ENCODE results near the gene PRDM15.
A peak's percentile ranks its signal among the peaks of the same experiment; 100 is the strongest.

Gene PRDM15

GRCh38 chr21:41879190-41879998 is at the start of gene PRDM15:
Gene PRDM15 (minus strand): TSS chr21:41879344. CDS start chr21:41860363, 18,981 bp downstream.
- no peak for DNase-seq (ENCODE audit: low read depth)
- H3K4me3 ChIP-seq (ENCODE audit: low read depth, low read length): peak within 1 kb of the TSS; percentile 94
- TF ChIP-seq CTCF (IDR thresholded peaks at IDR 0.05; ENCODE audit: low read depth, low read length, missing control alignments): no peak

DNA sequence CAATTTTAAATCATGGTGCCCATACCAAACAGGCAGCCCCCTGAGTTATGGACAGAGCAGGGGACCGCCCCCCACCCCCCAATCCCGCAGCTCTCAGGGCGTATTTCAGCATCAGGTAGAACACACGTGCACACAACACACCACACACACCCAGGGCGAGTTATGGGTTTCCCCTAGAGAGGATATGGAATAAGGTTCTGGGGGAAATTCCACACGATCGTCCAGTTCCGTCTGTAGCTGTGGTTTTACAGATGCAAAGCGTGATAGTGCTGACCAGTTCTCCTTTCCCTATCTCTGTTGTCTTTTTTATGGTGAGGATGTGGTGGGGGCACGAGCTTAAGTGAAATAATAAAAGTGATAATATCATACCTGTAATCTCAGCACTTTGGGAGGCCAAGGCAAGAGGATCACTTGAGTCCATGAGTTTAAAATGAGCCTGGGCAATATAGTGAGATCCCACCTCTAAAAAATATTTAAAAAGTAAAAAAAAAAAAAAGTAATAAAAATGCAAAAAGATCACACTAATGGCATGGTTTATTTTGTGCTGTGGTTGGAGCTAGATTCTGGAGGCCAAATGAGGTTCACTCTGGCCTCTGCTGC is 49.6 kb upstream of the PRDM15 start:
- TF ChIP-seq CTCF (IDR thresholded peaks at IDR 0.05; ENCODE audit: low read depth, low read length, missing control alignments): no peak
- DNase-seq (ENCODE audit: low read depth): peak; percentile 75
- H3K4me3 ChIP-seq (ENCODE audit: low read depth, low read length): no peak overlapping the region

DNA sequence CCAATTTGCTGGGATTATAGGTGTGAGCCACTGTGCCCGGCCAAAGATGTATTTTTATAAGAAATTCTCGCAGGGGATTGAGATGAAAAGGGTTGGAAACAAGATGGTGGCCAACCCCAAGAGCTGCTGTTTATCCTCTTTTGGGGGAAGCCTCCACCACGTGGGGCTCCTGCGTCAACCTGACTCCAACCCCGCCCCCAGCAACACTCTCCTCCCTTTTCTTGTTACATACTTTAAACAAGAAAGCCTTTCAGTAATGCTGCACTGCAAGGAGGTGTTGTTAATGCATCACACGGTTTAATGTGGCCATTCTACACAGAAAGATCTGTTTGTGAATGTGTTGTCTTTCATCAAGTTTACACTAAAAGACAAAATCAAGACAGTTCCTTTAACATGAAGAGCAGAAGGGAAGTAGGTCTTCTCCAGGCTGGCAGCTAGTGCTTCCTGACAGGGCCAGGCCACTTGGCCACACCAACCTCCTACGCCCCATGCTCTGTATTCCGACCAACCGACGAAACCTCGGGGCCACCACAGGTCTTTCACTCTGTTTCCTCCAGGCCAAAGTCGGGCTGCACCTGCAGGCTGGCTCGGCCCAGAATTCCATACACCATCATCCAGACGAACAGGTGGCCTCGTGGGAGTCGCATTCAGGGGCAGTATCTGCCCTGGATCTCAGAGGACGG is 48.7 kb upstream of the PRDM15 start:
- TF ChIP-seq CTCF (IDR thresholded peaks at IDR 0.05; ENCODE audit: low read depth, low read length, missing control alignments): no peak
- H3K4me3 ChIP-seq (ENCODE audit: low read depth, low read length): no peak overlapping the region
- peak; percentile 46 for DNase-seq (ENCODE audit: low read depth)

GRCh38 chr21:41926807-41927171 is 47.6 kb upstream of the PRDM15 start:
- H3K4me3 ChIP-seq (ENCODE audit: low read depth, low read length): peak overlapping the region; percentile 51
- TF ChIP-seq CTCF (IDR thresholded peaks at IDR 0.05; ENCODE audit: low read depth, low read length, missing control alignments): no peak
- no peak for DNase-seq (ENCODE audit: low read depth)

GRCh38 chr21:41926117-41926806 is 47.1 kb upstream of the PRDM15 start:
- DNase-seq (ENCODE audit: low read depth): peak; percentile 53
- H3K4me3 ChIP-seq (ENCODE audit: low read depth, low read length): peak overlapping the region; percentile 51
- no peak for TF ChIP-seq CTCF (IDR thresholded peaks at IDR 0.05; ENCODE audit: low read depth, low read length, missing control alignments)

GRCh38 chr21:41925767-41926116 is 46.6 kb upstream of the PRDM15 start:
- H3K4me3 ChIP-seq (ENCODE audit: low read depth, low read length): peak overlapping the region; percentile 51
- DNase-seq (ENCODE audit: low read depth): no peak
- TF ChIP-seq CTCF (IDR thresholded peaks at IDR 0.05; ENCODE audit: low read depth, low read length, missing control alignments): no peak
